Loucy (cell line): ENCODE data around the gene ACTR2.

Source experiments
- CTCF ChIP-seq: fragments of 200-600 bp; sonication (generic); conservative IDR thresholded peaks from 2 replicates; pipeline ENCODE4 v1.5.1; 2014; ENCODE audit warnings: mild to moderate bottlenecking, antibody characterized with exemption, low read length
- EZH2phosphoT487 ChIP-seq: fragments of 200-600 bp; IDR thresholded peaks from 2 replicates; pipeline ENCODE4 v1.6.1; 2018; ENCODE audit warnings: antibody characterized with exemption, mild to moderate bottlenecking, moderate library complexity, borderline replicate concordance

GRCh38 chr2:65232636-65233035 is 5.0 kb downstream of the ACTR2 start:
- TF ChIP-seq CTCF (no peak), EZH2phosphoT487 (no peak)
